Activated B cell treated with CpG ODN at 0.5 μM for 24 hours (primary cell): ENCODE data around the gene AVL9. TPM values are rescaled to one million over a fixed set of nuclear protein-coding genes. Genes with fewer than 3 reads are reported as not detected.

Source experiments
- ATAC-seq: fragments of 200-7000 bp; cut with Tn5 transposase; one replicate; pipeline ENCODE4 v1.10.0; 2021; ENCODE audit warnings: low read depth, mild to moderate bottlenecking, moderate library complexity
- CTCF ChIA-PET: fragments of 350-600 bp; sonication (Branson Sonifier 250); formaldehyde crosslinking; loops from one replicate; lab custom pipeline; 2021; ENCODE audit warnings: antibody characterized with exemption; lab: Charles Lee
- POLR2A ChIA-PET: fragments of 350-600 bp; sonication (Branson Sonifier 250); formaldehyde crosslinking; loops from one replicate; lab custom pipeline; 2021; ENCODE audit warnings: antibody characterized with exemption; lab: Charles Lee
- DNase-seq: peaks from one replicate; pipeline ENCODE4 v3.0.0; 2022
- H3K27ac Mint-ChIP-seq: one replicate; pipeline ENCODE4 v1.8.0; 2020; ENCODE audit warnings: mixed read lengths
- H3K27me3 Mint-ChIP-seq: one replicate; pipeline ENCODE4 v1.8.0; 2021; ENCODE audit warnings: mixed read lengths
- H3K36me3 Mint-ChIP-seq: one replicate; pipeline ENCODE4 v1.8.0; 2021; ENCODE audit warnings: low read depth, mixed read lengths
- H3K4me1 Mint-ChIP-seq: one replicate; pipeline ENCODE4 v1.8.0; 2021; ENCODE audit warnings: mixed read lengths
- H3K4me3 Mint-ChIP-seq: one replicate; pipeline ENCODE4 v1.8.0; 2020; ENCODE audit warnings: mild to moderate bottlenecking, mixed read lengths
- H3K9me3 Mint-ChIP-seq: one replicate; pipeline ENCODE4 v1.8.0; 2020; ENCODE audit warnings: mixed read lengths
- CTCF ChIP-seq: fragments of 200-600 bp; IDR thresholded peaks from one replicate; pipeline ENCODE4 v1.8.0; 2022; ENCODE audit warnings: antibody characterized with exemption, mild to moderate bottlenecking
- intact Hi-C: fragments of 100-400 bp; cut with micrococcal nuclease; formaldehyde crosslinking; loops from one replicate; pipeline ENCODE4 v1.15.1; 2024
- total RNA-seq: library from RNA; stranded (reverse); gene quantifications from 2 replicates; pipeline ENCODE4 v1.2.3, GENCODE V29; 2022

AVL9 gene
- 36.6 and 52.5 TPM in 2 replicates for total RNA-seq

- peak within 1 kb of the TSS; percentile 93 for H3K4me3 Mint-ChIP-seq
- H3K4me1 Mint-ChIP-seq, result peaks cover 40% of the 10 kb centered on the region
- intact Hi-C loops, result loop anchor here (1.0 to 10.0 kb wide), 8 partner anchors 21 to 1901 kb away; partner anchors contain the start of genes BBS9, GARS1 and NT5C3A
Observed at GRCh38 chr7:32495298-32496051, at the start of gene AVL9. Gene AVL9, plus strand, starts transcription at chr7:32495489. Its CDS starts 221 bp downstream, at chr7:32495710.

GRCh38 chr7:32447218-32447617 lies 48.1 kb upstream of the AVL9 start:
- intact Hi-C loops, result no loop called here
- no peaks in the 10 kb centered on the region for H3K36me3 Mint-ChIP-seq

More at GRCh38 chr7:32495298-32496051, at the start of gene AVL9:
- Mint-ChIP-seq H3K27ac (peak within 1 kb of the TSS; percentile 96), H3K9me3 (no peaks in the 10 kb centered on the region), H3K27me3 (no peaks in the 10 kb centered on the region), H3K36me3 (peaks cover 23% of the 10 kb centered on the region)
- ATAC-seq, result peak; percentile 96
- TF ChIP-seq CTCF, result no peak
- CTCF ChIA-PET, result interaction anchor here (1.1 kb wide), 1 partner anchor 29 kb away, joined by 3 read pairs; no protein-coding TSS in a partner anchor
- peak; percentile 98 for DNase-seq
- POLR2A ChIA-PET, result interaction anchor here (0.6 to 1.7 kb wide), 16 partner anchors 9 to 1901 kb away, joined by 3 to 13 read pairs (median 4); partner anchors contain the start of genes GARS1, KBTBD2, NT5C3A and RP9

GRCh38 chr7:32453341-32454011 lies 41.8 kb upstream of the AVL9 start:
- H3K4me1 Mint-ChIP-seq, result no peaks in the 10 kb centered on the region
- no peak for DNase-seq
- POLR2A ChIA-PET, result no interaction called here

More at GRCh38 chr7:32447218-32447617, 48.1 kb upstream of the AVL9 start:
- ChIA-PET POLR2A (no interaction called here), CTCF (no interaction called here)
- Mint-ChIP-seq H3K27me3 (peaks cover 5% of the 10 kb centered on the region), H3K9me3 (peaks cover 9% of the 10 kb centered on the region), H3K4me1 (no peaks in the 10 kb centered on the region), H3K4me3 (no peak overlapping the region), H3K27ac (no peak overlapping the region)
- TF ChIP-seq CTCF, result no peak
- ATAC-seq, result no peak
- no peak for DNase-seq

GRCh38 chr7:32458025-32458424 lies 37.3 kb upstream of the AVL9 start:
- Mint-ChIP-seq H3K4me3 (no peak overlapping the region), H3K27me3 (peaks cover 33% of the 10 kb centered on the region), H3K27ac (no peak overlapping the region), H3K9me3 (no peaks in the 10 kb centered on the region), H3K36me3 (no peaks in the 10 kb centered on the region), H3K4me1 (no peaks in the 10 kb centered on the region)
- no peak for TF ChIP-seq CTCF
- ChIA-PET POLR2A (no interaction called here), CTCF (no interaction called here)
- ATAC-seq (no peak), DNase-seq (no peak)
- intact Hi-C loops, result no loop called here

More at GRCh38 chr7:32453341-32454011, 41.8 kb upstream of the AVL9 start:
- Mint-ChIP-seq H3K9me3 (peaks cover 5% of the 10 kb centered on the region), H3K36me3 (no peaks in the 10 kb centered on the region), H3K27ac (no peak overlapping the region), H3K27me3 (peaks cover 27% of the 10 kb centered on the region), H3K4me3 (no peak overlapping the region)
- CTCF ChIA-PET, result no interaction called here
- intact Hi-C loops, result no loop called here
- no peak for TF ChIP-seq CTCF
- no peak for ATAC-seq

- ChIA-PET POLR2A (no interaction called here), CTCF (no interaction called here)
- Mint-ChIP-seq H3K27me3 (peaks cover 29% of the 10 kb centered on the region), H3K9me3 (no peaks in the 10 kb centered on the region), H3K4me3 (no peak overlapping the region), H3K4me1 (no peaks in the 10 kb centered on the region), H3K36me3 (no peaks in the 10 kb centered on the region), H3K27ac (no peak overlapping the region)
- no peak for TF ChIP-seq CTCF
- no peak for DNase-seq
- intact Hi-C loops, result no loop called here
- ATAC-seq, result no peak
Observed at GRCh38 chr7:32459788-32460187, 35.5 kb upstream of the AVL9 start.
